CD4-positive, alpha-beta T cell treated with Interleukin-4 for 1 hour (primary cell): ENCODE measurements around the gene USP47.

Experiments used
- DNase-seq, 2 donors: peaks; one replicate each; pipeline ENCODE4 v3.0.0-alpha.2; 2020 to 2022

Gene USP47

DNA sequence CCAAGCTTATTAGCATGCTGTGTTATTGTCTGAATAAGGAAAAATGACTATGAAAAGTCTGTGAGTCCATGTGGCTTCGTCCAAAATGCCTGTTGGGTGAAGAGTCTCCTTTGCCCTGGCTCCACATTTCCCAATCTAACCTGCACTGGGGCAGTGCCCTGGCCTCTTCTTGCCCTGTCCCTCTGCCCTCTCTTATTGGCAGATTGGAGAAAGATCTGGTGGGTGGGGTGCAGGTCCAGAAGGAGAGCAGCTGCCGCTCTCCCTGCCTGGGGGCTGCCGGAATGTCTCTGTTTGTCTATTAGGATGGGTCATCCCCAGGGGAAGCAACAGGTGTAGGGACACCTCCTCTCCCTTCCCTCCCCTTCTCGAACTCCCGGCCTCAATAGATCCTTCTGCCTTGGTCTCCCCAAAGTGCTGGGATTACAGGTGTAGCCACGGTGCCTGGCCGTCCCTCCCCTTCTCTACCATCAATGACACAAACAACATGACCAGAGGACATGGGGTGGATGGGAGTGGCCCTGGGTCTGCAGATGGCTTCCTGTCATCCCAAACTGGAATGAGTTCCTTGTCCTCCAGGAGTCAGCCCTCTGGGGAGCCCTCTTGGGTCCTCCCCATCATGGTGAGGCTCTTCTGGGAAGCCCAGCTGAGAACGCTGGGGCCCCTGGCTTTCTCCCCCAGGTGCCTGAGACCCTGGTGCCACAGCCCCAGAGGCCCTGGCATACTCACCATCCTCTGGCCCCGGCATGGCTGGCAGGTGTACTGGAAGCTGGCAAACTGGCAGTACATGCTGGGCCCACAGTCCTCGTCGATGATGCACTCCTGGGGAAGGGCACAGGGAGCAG is 126.1 kb downstream of the USP47 start:
- no peak for DNase-seq

DNA sequence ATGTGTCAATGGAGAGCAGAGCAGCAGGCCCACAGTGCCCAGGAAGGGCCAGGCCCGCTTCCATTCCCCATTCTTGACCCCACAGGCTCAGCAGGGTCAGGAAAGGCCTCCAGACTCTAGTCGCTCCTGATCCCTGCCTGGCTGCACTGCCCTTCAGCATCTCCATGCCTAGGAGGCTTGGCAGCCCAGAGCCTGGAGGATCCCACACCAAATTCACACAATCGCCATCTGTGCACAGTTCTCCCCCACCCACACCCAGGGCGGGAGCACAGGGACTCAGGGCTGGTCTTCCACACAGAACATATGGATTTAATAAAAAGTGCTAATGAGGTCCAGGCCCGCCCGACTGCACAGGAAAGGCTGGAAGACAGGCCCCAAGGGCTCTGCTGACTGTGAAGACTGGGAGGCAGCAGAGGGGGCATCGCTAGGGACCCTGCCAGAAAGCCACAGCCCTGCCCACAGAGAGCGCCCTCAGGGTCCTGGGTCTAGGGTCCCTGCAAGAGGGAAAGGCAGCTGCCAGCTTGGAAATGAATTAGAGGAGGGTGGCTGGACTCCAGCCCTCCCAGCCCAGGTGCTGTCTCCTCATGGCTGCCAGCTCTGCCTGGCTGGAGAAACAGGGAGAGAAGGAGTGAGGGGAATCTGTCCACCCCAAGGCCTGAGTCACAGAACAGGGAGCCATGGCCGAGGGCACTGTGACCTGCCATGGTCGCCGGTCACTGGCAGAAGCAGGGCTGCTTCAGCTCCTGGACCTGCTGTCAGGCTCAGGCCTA is 126.9 kb downstream of the USP47 start:
- DNase-seq, result no peak

DNA sequence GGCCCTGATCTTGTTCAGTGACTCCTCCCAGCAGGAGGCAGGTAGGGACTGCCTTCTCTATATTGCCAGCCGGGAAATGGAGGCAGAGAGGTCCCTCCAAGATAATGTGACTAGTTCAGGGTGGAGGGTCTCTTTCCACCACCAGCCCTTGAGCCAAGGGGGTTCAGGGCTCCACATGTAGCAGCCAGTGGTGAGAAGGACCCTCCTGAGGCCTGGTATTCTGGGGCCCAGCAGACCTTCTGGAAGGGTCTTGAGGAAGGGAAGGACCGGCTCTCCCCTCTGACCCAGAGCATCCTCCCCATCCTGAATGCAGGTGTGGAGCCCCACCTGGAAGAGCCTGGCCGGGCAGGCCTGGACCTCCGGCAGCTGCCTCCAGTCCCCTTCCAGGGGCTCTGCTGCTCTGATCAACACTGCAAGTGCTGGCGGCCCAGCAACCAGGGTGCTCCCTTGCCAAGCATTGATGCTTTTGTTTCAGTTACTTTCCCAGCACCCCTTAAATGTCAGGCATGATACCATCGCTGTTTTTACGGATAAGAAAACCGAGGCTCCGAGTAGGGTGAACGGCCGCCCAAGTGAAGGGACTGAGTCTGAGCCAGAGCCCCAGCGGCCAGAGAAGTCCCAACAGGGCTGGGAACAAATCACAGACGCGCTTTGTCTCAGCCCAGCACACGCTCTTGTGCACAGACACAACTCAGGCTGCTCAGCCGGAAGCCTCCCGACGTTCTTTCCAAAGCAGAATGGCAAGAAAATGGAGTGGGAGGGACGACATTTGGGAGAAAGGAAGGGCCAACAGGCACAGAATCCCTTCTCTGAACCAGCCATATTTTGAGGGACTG is 127.8 kb downstream of the USP47 start:
- no peak for DNase-seq

DNA sequence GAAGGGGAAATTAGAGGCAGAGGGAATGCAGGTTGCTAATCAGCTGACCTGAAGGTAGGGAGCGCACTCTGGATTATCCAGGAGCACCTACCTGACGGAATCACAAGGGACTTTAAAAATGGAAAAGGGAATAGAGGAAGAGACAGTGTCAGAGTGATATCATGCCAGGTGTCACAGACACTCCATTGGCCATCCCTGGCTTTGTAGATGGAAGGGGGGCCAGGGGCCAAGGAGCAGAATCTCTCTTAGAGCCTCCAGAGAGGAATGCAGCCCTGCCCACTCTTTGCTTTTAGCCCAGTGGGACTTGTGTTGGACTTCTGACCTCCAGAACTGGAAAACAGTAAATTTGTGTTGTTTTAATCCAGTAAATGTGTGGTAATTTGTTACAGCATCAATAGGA is 128.8 kb downstream of the USP47 start:
- DNase-seq, result no peak

DNA sequence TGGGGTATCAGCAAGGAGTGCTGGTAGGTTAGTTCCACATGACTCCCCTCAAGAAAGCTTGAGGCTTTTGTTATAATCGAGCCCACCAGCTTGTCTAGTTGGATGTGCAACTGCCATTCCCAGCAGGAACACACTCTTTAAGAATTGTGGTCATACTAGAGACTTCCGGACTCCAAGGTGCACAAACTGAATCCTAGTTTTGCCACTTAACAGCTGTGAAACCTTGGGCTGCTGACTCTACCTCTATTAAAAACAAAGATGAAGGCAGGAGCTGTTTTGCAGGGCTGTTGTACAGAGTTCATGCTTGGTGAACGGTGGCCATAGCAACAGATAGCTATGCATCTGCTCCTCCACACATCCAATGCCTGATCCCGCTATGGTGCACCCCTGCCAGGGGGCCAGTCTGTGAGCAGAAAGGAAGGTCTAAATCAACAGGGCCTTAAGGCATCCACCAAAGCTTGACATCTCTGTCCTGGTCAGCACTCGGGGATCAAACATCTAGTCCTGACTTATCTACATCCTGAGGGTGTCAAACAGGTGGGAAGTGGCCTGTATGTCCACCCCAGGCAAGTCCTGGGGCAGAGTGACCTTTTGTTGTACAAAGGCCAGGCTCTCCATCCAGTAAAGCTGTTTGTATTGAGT is 130.3 kb downstream of the USP47 start:
- no peak for DNase-seq

DNA sequence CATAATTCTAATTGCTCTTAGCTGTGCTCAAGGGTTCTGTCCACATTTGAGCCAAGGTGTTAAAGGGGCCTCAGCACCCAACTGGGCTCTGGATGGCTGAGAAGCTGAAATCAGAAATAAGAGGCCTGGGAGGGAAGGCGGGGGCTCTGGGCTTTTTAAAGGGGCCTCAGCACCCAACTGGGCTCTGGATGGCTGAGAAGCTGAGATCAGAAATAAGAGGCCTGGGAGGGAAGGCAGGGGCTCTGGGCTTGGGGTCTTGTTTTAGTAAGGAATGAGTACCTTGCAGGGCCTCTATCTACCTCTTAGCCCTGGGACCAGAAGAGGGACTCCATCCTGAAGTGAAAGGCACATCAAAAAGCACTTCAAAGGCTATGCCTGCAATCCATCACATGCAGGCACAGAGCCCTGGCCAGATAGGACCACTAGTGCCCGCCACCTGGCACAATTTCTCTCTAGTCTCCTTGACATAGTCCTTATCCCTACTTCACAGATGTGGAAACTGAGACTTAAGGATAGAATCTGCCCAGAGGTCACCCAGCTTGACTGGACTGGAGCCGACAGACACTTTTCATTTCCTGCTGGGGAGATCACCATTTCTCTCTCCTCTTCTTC is 131.1 kb downstream of the USP47 start:
- DNase-seq, result no peak

DNA sequence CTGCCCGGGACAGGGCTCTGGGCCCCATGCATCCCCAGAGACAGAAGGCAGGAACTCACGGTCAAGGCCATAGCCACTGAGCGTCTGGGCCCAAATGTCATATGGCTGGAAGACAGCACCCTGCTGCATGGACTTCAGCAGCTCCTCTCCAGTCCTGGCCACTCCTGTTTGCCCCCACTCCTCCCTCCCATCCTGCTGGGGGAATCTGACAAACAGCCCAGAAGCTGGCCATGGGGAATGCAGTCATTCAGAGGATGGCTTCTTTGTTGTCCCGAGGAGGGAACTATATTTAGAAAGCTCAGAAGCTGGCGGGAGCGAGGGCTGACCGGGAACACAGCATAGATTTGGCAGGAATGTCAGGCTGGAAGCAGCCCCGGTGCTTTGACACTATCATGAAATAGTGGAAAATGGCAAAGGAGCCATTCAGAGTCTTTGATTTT is 131.6 kb downstream of the USP47 start:
- no peak for DNase-seq

DNA sequence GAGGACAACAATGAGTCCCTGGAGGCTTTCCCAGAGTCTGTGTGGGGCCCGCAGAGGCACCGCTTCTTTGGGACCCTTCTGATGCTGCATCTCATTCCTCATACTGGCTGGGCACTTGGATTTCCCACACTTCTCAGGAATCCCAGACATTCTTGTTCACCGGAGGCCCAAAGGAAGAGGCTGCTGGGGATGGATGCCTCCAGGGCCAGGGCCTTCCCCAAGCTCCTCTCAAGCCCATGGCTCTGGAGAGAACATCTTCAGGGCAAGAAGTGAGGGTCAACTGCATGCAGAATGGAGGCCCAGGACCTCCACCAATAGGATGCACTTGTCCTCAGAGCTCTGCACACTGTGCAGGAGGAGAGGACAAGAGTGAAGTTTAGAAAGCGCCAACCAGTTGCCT is 132.1 kb downstream of the USP47 start:
- DNase-seq, result no peak

DNA sequence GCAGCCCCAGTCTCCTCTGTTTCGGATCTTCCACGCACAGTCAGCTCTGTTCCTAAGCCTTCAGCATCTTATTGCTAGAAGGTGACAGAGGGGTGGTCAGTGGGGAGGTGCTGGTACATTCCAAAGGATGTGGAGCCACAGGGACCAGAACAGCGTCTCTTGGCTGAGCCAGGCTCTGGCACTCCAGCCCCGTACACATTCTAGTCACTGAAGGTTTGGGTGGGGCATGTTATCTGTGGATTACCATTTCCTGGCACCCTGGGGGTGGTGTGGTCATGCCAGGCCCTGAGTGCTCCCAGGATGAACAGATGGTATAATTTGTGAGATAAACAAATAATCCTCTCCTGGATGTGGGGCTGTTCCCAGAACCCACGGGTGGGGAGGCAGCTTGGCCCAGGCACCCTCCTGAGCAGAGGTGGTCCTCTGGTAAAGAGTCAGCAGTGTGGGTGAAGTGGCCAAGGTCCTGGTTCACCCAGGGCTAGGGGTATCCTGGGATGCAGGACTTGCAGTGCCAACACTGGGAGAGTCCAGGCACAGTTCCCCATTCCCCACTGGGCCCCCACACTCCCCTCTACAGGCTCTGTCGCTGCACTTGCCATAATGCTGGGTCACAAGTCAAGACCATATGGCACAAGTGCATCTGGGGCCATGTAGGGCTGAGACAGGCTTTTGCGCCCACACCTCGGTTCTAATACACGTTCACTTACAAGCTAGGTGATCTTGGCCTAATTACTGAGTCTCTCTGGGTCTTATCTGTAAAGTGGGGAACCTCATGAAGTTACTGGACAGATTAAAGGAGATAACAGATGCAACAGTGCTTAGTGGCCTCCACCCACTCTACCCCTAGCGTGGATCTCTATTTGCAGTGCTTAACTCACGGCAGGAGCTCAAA is 133.7 kb downstream of the USP47 start:
- DNase-seq, result no peak

DNA sequence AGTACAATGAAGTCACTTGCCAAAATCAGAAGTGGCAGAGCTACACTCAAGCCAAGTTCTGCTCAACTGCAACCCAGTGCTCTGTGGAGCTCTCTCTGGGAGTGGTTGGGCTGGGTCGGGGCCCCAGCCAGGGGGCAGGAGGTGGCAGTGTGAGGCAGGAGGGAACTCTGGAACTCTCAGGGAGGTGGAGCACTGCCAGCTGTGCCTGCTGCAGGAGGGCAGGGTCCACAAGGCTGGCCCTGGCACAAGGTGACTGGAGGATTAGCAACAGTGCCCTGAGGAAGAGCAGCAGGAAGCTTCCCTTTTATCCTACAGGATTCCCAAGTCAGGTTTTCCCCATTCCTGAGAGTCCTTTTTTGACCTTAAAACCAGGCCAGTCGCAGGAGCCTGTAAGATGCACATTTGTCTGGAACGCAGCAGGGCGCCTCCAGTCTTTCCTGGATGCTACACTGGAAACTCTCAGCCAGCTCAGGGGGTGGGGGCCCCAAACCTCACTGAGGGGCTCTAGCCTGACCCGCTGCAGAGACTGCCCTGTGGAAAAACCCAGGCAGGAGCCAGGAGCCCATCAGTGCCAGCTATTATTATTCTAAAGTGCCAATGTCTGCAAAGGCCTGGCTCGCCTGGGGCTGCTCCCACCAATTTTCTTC is 134.8 kb downstream of the USP47 start:
- DNase-seq, result no peak

DNA sequence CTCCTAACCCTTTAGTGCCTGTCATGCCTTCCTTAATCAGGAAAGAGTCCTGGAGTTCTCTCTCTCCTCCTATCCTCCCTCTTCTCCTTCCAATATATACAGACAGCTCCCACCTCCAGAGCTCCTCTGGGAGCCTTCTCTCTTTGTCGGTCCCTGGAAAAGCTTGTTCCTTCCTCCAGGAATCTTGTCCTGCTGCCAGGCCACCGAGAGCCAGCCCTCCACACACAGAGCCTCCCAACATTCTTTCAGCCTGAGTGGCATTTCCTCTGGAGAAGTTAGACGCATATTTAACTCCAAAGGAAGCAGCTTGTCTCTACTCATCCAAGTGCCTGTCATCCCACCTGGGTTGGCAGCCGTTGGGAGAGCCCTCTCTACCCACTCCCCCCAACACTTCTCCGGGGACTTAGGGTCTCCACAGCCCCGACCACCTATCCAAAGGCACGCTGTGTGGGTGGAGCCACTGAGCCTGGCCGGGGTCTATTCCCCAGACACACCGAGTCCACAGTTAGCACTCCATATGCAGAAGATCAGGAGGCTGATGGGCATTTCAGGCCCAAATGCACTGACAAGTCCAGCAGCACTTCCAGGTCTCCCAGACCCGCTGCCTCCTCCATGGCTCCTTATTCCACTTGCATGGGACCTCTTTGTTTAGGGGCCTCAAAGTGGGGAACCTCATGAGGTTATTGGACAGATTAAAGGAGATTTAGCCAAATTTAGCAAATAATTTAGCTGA is 135.6 kb downstream of the USP47 start:
- no peak for DNase-seq

DNA sequence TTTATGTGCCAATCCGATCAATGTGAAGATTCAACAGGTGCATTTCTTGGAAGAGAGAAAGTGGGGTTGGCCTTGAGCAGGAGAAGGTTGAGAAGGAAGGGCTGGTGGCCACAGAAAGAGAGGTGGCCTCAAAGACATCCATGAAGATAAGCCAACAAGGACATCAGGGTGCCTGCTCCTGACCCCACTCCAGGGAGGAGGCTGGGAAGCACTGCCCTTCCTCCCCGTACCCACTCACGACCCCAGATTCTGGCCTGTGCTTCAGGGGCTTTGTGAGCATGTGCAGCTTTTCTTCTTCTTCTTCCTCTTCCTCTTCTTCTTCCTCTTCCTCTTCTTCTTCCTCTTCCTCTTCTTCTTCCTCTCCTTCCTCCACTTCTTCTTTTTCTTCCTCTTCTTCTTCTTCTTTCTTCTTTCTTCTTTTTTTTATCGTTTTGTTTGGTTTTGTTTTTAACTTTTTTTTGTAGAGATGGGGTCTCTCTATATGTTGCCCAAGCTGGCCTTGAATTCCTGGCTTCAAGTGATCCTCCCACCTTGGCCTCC is 136.4 kb downstream of the USP47 start:
- DNase-seq, result no peak

DNA sequence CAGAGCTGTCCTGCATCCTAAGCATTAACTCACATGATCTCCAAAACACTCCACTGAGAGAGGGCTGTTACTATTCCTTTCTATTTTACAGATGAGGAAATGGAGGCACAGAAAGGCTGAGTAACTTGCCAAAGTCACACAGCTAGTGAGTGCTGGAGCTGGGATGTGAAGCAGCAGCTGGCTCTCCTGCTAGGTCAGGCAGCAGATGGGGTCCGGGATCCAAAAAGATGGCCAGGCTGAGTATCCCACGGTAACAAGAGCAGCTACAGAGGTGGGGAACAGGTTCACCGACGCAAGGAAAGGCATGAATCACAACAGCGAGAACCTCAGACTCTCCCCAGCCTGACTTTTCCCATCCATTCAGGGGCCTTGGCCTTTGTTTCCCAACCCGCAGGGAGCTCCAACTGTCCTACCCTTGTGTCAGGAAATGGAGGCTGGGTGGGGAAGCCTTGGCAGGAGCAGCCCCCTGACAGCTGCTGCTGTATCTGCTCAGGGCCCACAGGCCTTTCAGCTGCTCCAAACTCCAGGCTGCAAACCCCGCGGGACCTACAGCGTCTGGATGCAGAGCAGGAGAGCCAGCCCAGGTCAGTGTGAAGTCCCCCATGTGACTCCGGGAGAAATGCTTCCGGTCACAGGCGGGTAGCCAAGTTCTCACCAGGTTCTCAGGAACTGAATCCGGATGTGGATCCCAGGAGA is 137.2 kb downstream of the USP47 start:
- DNase-seq, result no peak

DNA sequence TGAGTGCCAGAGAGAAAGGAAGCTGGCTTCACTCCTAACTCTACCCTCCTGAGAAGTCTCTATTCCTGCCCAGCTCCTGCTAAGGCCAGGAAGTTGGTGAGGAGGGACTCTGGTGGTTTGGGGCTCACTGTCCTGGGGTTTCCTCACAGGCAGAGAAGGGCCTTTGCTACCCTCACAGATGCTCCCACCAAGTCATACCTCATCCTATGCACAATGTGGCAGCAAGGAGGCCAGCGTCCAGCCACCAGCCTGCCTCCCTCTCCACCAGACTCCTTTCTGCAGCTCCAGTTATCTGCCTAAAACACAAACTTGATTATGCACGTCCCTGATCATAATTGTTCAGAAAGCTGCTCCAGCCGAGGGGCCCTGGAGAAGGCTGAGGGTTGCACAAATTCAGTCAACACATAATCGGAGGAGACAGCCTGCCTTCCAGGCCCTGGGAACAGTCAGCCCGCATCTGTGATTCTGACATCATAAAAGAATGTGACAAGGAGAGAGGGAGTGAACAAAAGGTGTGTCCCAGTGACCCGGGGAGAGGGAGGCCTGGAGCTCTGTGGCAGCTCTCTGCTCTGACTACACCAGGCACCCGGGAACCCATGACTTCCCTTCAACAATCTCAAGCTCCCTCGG is 137.8 kb downstream of the USP47 start:
- no peak for DNase-seq

DNA sequence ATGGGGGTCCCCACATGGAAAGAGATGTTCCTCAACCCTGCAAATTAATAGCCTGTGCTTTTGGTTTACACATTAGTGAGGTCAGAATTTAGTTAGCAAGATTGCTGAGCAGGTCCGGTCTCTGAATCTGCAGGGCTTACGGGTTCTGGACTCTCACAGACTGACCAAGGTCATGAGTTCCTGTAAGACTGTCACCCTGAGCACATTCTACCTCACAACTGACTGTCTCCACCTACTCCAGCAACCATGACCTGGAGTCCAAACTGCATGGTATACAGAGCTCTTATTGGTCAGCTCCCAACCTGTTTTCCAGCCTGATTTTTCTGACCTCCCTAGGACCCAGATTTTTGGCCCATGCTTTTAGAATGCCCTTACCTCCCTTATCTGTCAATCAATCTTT is 138.4 kb downstream of the USP47 start:
- DNase-seq, result no peak

DNA sequence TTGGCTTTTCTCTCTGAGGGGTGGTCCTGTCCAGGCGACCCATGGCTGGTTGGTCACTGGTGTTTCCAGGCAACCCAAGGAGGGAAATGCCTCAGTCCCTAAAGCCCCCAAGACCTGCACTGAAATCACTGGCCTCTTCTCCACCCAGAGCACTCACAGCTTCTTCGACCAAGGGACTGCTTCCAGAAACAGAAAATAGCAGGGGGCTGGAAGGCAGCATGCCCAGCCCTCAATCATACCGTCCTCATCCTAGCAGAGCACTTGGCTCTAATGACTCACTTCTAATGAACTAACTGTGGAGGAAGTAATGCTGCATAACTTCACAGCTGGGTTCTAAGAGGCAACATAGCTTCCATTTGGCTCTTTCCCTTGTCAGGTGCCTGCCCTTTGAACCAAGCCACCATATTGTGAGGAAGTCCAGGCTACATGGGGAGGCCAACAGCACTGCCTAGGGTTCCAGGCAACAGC is 139.1 kb downstream of the USP47 start:
- no peak for DNase-seq

DNA sequence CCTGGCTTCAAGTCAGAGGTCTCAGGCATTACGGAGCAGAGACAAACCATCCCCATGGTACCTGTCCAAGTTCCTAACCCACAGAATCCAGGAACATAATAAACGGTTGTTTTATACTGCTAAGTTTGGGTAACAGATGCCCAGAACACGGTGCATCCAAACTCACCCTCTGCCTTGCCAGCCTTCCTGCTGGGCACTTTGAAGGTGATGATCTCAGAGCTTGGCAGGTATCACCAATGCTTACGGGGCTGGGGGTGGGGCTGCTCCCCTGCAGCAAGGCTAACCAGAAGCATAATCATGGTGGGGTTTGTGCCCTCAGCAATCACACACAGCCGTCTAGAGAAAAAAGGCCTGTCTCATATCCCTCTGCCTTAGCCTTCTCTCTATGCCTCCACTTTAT is 139.6 kb downstream of the USP47 start:
- no peak for DNase-seq

DNA sequence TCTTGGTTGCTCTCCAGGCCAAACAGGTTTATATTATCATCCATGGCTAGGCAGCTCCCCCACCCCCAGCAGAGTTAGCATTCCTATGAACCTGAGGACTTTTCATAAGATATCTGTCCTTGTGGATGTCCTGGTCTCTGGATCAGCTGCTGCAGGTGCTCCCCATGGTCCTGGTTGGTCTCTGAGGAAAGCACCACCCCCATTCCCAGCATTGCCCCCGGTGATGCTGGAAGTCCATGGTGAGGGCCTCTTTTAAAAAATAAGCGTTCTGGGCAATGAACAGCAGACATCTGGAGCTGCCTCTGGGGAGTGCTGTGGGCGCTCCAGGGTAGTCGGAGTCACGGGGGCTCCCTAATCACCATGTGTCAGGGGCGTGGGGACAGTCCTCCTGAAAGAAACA is 140.1 kb downstream of the USP47 start:
- DNase-seq, result no peak

DNA sequence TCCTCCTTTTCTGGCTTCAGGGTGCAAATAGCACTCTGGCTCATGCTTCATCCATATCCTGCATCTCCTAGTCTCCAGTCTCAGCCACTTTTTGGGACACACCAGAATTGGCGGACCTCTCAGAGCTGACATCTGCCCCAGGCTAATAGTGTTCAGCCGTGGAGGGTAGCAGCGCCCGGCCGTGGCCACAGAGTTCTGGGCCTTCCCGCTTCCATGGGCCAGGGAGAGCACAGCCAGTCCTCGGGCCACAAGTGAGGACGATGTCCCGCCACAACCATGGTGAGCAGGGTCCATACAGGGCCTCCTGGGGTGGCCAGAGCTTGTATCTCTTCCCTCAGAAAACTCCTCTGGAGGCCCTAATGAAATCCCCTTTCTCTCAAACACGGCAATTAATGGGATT is 140.7 kb downstream of the USP47 start:
- no peak for DNase-seq
